RWPE1 (cell line): ENCODE data around the gene RIC3.

ENCODE experiments used
- CTCF ChIA-PET: fragments of 350-600 bp; sonication (Branson Sonifier 250); formaldehyde crosslinking; extraction: SDS; loops from one replicate; lab custom pipeline; 2021; lab: Yijun Ruan, JAX
- POLR2A ChIA-PET: fragments of 400-600 bp; formaldehyde crosslinking; extraction: SDS; loops from one replicate; lab custom pipeline; 2020; ENCODE audit warnings: antibody characterized with exemption; ENCODE audit not compliant: low non-redundant PET; lab: Yijun Ruan, JAX
- DNase-seq: peaks from one replicate; pipeline ENCODE4 v3.0.0; 2012; ENCODE audit warnings: low spot score
- H3K27ac ChIP-seq: fragments of 450-650 bp; 2 replicates; pipeline ENCODE4 v1.5.1; 2017
- TF ChIP-seq, protein P1 (sequence below): fragments of 450-650 bp; conservative IDR thresholded peaks from 2 replicates; pipeline ENCODE4 v1.5.1; 2017; ENCODE audit warnings: low read depth, mild to moderate bottlenecking

Gene RIC3

DNA sequence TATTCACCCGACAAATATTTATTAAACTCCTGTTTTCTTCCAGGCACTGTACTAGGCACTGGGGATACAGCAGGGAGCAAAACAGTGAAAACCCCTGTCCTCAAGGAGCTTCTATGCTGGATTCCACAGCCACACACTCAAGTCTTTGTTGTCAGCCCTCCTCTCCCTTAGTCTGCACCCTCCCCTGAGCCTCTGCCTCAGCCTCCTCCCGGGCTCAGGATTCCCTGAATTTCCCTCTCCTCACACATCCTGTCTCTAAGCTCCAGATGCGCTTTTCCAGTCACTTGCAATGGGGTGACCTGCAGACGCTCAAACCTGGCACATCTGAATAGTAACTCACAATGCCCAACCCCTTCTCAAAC lies 101.3 kb downstream of the RIC3 start:
- ChIA-PET POLR2A (no interaction called here), CTCF (interaction anchor here (0.6 to 0.9 kb wide), 2 partner anchors 34 to 62 kb away, joined by 3 read pairs; no protein-coding TSS in a partner anchor)
- H3K27ac ChIP-seq: no peak overlapping the region
- TF ChIP-seq, protein P1, sequence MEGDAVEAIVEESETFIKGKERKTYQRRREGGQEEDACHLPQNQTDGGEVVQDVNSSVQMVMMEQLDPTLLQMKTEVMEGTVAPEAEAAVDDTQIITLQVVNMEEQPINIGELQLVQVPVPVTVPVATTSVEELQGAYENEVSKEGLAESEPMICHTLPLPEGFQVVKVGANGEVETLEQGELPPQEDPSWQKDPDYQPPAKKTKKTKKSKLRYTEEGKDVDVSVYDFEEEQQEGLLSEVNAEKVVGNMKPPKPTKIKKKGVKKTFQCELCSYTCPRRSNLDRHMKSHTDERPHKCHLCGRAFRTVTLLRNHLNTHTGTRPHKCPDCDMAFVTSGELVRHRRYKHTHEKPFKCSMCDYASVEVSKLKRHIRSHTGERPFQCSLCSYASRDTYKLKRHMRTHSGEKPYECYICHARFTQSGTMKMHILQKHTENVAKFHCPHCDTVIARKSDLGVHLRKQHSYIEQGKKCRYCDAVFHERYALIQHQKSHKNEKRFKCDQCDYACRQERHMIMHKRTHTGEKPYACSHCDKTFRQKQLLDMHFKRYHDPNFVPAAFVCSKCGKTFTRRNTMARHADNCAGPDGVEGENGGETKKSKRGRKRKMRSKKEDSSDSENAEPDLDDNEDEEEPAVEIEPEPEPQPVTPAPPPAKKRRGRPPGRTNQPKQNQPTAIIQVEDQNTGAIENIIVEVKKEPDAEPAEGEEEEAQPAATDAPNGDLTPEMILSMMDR: no peak
- no peak for DNase-seq

DNA sequence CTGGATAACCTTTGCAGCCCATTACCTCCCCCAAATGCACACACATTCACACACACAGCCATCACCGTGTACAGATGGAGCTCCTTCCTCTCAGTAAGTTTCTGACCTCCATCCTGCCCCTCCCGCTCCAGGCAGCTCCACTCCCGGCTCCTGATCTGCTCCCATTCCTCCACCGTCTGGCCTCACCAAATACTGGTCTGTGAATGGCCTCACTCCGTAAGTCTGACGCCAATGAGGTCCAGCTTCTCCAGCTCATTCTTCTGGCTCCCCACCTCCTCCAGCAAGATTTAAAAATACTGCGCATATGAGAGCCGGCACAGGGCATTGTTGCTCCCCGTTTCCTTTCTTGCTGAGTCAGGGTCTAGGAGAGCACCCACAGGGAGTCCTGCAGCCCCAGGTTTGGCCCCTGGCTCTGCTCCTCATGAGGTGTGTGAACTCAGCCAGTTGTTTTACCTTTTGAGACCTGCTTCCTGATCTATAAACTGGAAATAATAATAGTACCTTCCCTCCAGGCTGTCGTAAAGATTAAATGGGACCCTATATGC lies 101.8 kb downstream of the RIC3 start:
- ChIA-PET CTCF (interaction anchor here (0.6 to 1.3 kb wide), 3 partner anchors 32 to 61 kb away, joined by 3 to 5 read pairs (median 4); no protein-coding TSS in a partner anchor), POLR2A (no interaction called here)

DNA sequence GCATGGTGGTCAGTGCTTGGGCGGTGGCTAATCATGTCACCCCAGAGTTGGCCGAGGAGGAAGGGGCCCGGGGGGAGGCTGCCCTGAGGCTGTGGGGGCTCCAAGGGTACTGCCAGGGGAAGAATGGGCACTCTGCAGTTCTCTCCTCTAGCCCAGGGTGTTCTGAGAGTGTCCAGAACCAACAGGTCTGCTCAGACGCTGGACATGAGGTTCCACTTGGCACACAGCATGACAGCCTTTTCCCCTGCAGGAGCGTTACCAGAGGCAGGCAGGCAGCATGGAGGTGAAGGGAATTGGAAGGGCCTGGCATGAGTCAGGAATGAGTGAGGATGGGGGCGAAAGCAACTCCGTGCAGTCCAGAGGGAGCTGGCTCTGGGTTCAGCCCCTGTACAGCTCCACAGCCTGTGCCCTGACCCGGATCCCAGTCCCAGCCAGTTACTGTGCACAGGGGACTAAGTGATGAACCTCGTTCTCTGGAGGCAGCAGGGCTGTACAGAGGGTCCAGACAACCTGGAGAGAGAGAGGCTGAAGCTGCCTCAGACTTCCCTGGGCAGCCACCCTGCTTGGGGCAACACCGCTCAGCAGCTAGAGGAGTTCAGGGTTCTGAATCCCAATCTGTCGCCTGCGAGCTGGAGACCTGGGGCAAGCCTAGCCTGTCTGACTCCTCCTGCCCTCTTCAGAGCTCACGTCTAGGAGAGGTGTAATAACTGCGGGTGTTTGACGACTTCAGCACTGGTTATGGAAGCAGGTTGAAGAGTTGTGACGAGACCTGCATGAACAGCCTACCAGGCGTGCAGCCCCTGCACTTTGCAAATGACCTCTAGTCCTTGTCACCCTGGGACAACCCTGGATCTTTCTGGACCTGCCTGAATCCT lies 102.6 kb downstream of the RIC3 start:
- TF ChIP-seq, protein P1: no peak
- ChIA-PET CTCF (interaction anchor here (1.3 kb wide), 2 partner anchors 33 kb away, joined by 4 to 5 read pairs; no protein-coding TSS in a partner anchor), POLR2A (no interaction called here)
- H3K27ac ChIP-seq: no peak overlapping the region
- no peak for DNase-seq

More for the DNA sequence above, 101.8 kb downstream of the RIC3 start:
- DNase-seq: no peak
- H3K27ac ChIP-seq: no peak overlapping the region
- TF ChIP-seq, protein P1: no peak

DNA sequence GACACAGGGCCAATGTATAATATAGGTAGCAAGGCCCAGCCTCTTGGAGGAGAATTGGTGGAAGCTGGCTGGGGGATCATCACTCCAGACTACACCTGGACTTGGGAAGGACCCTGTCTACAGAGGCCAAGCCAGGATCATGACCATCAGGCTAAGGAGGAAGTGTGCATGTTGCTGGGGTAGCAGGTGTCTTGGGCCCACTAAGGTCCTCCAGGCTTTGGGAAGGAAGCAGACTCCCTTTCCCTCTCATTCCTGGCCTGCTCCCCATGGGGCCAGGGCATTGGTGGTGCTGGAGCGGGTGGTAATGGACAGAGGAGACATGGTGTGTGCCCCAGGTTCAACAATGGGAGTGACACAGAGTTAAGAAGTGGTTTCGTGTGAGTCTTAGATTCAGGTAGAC lies 103.8 kb downstream of the RIC3 start:
- no peak overlapping the region for H3K27ac ChIP-seq
- CTCF ChIA-PET: no interaction called here
- TF ChIP-seq, protein P1: no peak
- DNase-seq: no peak
- POLR2A ChIA-PET: no interaction called here

DNA sequence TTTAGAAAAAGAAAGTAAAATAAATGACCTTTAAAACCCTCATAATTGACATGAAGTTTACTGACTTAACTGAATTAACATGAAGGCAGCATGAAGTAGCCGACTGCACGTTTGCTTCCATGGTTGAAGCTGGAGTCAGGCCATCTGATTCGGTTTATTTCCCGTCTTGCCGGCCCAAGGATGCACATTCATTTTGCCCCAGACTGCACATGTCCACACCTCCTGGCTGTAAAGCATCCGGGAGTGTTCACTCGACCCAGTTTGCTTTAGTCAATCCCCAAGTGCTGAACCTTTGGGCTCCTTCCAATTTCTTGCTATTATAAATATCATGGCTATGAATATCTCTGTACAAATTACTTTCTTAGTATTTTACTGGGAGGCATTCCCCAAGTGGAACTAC lies 105.5 kb downstream of the RIC3 start:
- CTCF ChIA-PET: no interaction called here
- TF ChIP-seq, protein P1: no peak
- DNase-seq: no peak
- POLR2A ChIA-PET: no interaction called here
- H3K27ac ChIP-seq: no peak overlapping the region

DNA sequence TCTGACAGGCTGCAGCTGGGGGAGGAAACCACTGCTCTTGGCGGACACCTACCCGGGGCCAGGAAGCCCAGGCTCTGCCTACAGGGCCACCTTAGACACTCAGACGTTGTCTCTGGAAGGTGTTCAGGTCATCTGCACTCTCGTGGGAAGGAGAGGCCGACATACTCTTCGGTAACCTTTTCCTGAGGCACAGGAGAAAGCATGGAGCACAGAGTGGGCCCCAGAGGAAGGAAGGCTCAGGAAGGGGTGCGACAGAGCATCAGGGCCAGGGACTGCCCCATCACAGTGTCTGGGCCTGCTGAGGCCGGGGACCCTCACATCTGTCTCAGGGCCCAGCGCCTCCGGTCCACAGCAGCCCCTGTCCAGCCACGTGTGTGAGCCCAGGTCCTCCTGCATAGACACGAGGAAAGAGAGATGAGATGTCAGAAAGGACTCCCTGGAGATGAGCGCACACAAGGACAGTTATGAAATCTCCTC lies 106.0 kb downstream of the RIC3 start:
- TF ChIP-seq, protein P1: no peak
- H3K27ac ChIP-seq: no peak overlapping the region
- no peak for DNase-seq
- CTCF ChIA-PET: no interaction called here
- POLR2A ChIA-PET: no interaction called here
